Fibroblast of lung (primary cell): ENCODE measurements around the gene STX17. TPM values are rescaled to one million over a fixed set of nuclear protein-coding genes. Genes with fewer than 3 reads are reported as not detected.

Experiments
- DNase-seq, 2 donors: peaks; one replicate each; pipeline versions ENCODE4 v3.0.0 to v3.0.0-alpha.2; 2010; ENCODE audit warnings: low read depth in 2 of 2
- H2AFZ ChIP-seq: 2 replicates; pipeline ENCODE4 v1.5.1; 2012; ENCODE audit warnings: low read length, control low read depth, inconsistent platforms
- H3K27ac ChIP-seq: 2 replicates; pipeline ENCODE4 v1.5.1; 2011; ENCODE audit warnings: low read length, control low read depth; ENCODE audit not compliant: insufficient read depth
- H3K27me3 ChIP-seq: 2 replicates; pipeline ENCODE4 v1.5.1; 2011; ENCODE audit warnings: mild to moderate bottlenecking, low read length; ENCODE audit not compliant: control insufficient read depth, insufficient read depth
- H3K36me3 ChIP-seq: 2 replicates; pipeline ENCODE4 v1.5.1; 2011; ENCODE audit warnings: low read length; ENCODE audit not compliant: control insufficient read depth, insufficient read depth
- H3K4me1 ChIP-seq: 2 replicates; pipeline ENCODE4 v1.5.1; 2011; ENCODE audit warnings: low read length; ENCODE audit not compliant: control insufficient read depth, insufficient read depth; ENCODE audit errors: extremely low read depth
- H3K4me2 ChIP-seq: 2 replicates; pipeline ENCODE4 v1.5.1; 2011; ENCODE audit warnings: low read length, control low read depth; ENCODE audit not compliant: insufficient read depth; ENCODE audit errors: extremely low read depth
- H3K4me3 ChIP-seq, 4 experiments: fragments of 200-600 bp in 1 of 4; sonication (generic) in 1 of 4; replicated peaks in 1 of 4; 2 replicates each; pipeline ENCODE4 v1.5.1; 2011 to 2016; ENCODE audit warnings: low read length in 4 of 4, low read depth in 3 of 4, mild to moderate bottlenecking in 3 of 4, control low read depth in 2 of 4, inconsistent platforms in 1 of 4, mixed read lengths in 1 of 4; ENCODE audit not compliant: insufficient read depth in 1 of 4; ENCODE audit errors: control extremely low read depth in 1 of 4
- H3K79me2 ChIP-seq: 2 replicates; pipeline ENCODE4 v1.5.1; 2012; ENCODE audit warnings: mild to moderate bottlenecking, low read length, inconsistent platforms; ENCODE audit not compliant: control insufficient read depth, insufficient read depth
- H3K9ac ChIP-seq: 2 replicates; pipeline ENCODE4 v1.5.1; 2011; ENCODE audit warnings: mild to moderate bottlenecking, low read length, control low read depth; ENCODE audit not compliant: insufficient read depth
- H3K9me3 ChIP-seq: 2 replicates; pipeline ENCODE4 v1.5.1; 2012; ENCODE audit warnings: low read depth, low read length; ENCODE audit not compliant: control insufficient read depth, insufficient read depth
- H4K20me1 ChIP-seq: 2 replicates; pipeline ENCODE4 v1.5.1; 2011; ENCODE audit warnings: low read length; ENCODE audit not compliant: control insufficient read depth, insufficient read depth; ENCODE audit errors: extremely low read depth
- CTCF ChIP-seq, 2 donors: IDR thresholded peaks in 1 of 2; conservative IDR thresholded peaks in 1 of 2; 1 replicate in 1 of 2; 2 replicates in 1 of 2; pipeline ENCODE4 v1.5.1; 2011 to 2012; ENCODE audit warnings: low read length in 2 of 2, control low read depth in 1 of 2, inconsistent platforms in 1 of 2, low read depth in 1 of 2, mild to moderate bottlenecking in 1 of 2
- EZH2 ChIP-seq: IDR thresholded peaks from 2 replicates; pipeline ENCODE4 v1.5.1; 2012; ENCODE audit warnings: low read length, control low read depth, mild to moderate bottlenecking; ENCODE audit errors: missing control alignments
- polyA plus RNA-seq, 2 donors: library from polyadenylated mRNA; depleted of rRNA in 1 of 2; stranded (reverse) in 1 of 2; unstranded in 1 of 2; fragments of >200 nt; gene quantifications; 2 replicates each; pipeline ENCODE4 v1.2.1, GENCODE V29; 2011 to 2012; ENCODE audit warnings: missing spikeins in 1 of 2
- total RNA-seq: library from RNA; depleted of rRNA; stranded (reverse); fragments of >200 nt; gene quantifications from 2 replicates; pipeline ENCODE4 v1.2.1, GENCODE V29; 2014

STX17 gene
- total and polyA plus RNA-seq, 2 donors (not counting 1 experiment from before 2014, with no cell fraction given), result 18.8 to 27.9 TPM

DNA sequence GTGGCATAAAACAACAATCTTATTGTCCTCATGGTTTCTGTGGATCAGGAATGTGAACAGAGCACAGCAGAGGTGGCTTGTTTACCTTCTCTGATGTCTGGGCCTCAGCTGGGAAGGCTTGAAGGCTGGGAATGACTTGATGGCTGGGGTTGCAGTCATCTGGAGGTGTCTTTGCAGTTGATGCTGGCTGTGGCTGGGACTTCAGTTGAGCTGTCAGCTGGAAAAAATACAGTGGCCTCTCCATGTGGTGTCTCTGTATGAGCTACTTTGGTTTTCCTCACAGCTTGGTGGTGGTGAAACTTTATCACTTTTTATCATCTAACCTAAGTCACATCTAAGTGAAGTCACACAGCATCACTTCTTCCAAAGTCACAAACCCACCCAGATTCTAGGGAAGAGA lies 24.7 kb upstream of the STX17 start:
- Histone ChIP-seq H3K36me3 (no peaks in the 10 kb centered on the region), H3K4me2 (no peak overlapping the region), H3K4me3 (no peak overlapping the region), H3K27ac (no peak overlapping the region), H3K4me1 (no peaks in the 10 kb centered on the region), H3K9me3 (no peaks in the 10 kb centered on the region), H2AFZ (no peak overlapping the region), H3K79me2 (no peaks in the 10 kb centered on the region), H3K9ac (no peak overlapping the region), H3K27me3 (no peaks in the 10 kb centered on the region), H4K20me1 (no peaks in the 10 kb centered on the region)
- no peak for DNase-seq
- no peak for TF ChIP-seq CTCF (conservative IDR thresholded peaks at IDR 0.05 in 1 of 2, IDR thresholded peaks at IDR 0.05 in 1 of 2; ENCODE audit: low read depth in 1 of 2, low read length in 2 of 2)
- no peak for TF ChIP-seq EZH2

- Histone ChIP-seq H4K20me1 (no peaks in the 10 kb centered on the region), H3K4me1 (no peaks in the 10 kb centered on the region), H3K27me3 (no peaks in the 10 kb centered on the region), H3K9ac (no peak overlapping the region), H3K36me3 (no peaks in the 10 kb centered on the region), H3K4me2 (no peak overlapping the region), H3K9me3 (no peaks in the 10 kb centered on the region), H3K4me3 (no peak overlapping the region), H2AFZ (no peak overlapping the region), H3K27ac (no peak overlapping the region), H3K79me2 (no peaks in the 10 kb centered on the region)
- no peak for TF ChIP-seq EZH2
- no peak for TF ChIP-seq CTCF (conservative IDR thresholded peaks at IDR 0.05 in 1 of 2, IDR thresholded peaks at IDR 0.05 in 1 of 2; ENCODE audit: low read depth in 1 of 2, low read length in 2 of 2)
- DNase-seq, result no peak
These were observed 20.7 kb upstream of the STX17 start for GRCh38 chr9:99885747-99886146.

GRCh38 chr9:99889120-99889519 lies 17.3 kb upstream of the STX17 start:
- H3K27me3 ChIP-seq, result no peaks in the 10 kb centered on the region
- no peak overlapping the region for H3K4me2 ChIP-seq
- H3K4me3 ChIP-seq, result no peak overlapping the region
- H3K79me2 ChIP-seq, result no peaks in the 10 kb centered on the region
- no peak overlapping the region for H2AFZ ChIP-seq
- H4K20me1 ChIP-seq, result no peaks in the 10 kb centered on the region
- H3K9ac ChIP-seq, result no peak overlapping the region
- no peaks in the 10 kb centered on the region for H3K36me3 ChIP-seq
- no peak overlapping the region for H3K27ac ChIP-seq
- no peaks in the 10 kb centered on the region for H3K4me1 ChIP-seq
- H3K9me3 ChIP-seq, result no peaks in the 10 kb centered on the region
- TF ChIP-seq EZH2, result no peak
- TF ChIP-seq CTCF (conservative IDR thresholded peaks at IDR 0.05 in 1 of 2, IDR thresholded peaks at IDR 0.05 in 1 of 2; ENCODE audit: low read depth in 1 of 2, low read length in 2 of 2), result no peak
- DNase-seq, result no peak
